CD4-positive, alpha-beta T cell treated with Interleukin-4 for 1 hour (primary cell): ENCODE data around the gene CADPS2.

Experiments
- DNase-seq, 2 donors: peaks; one replicate each; pipeline ENCODE4 v3.0.0-alpha.2; 2020 to 2022

CADPS2 gene

DNA sequence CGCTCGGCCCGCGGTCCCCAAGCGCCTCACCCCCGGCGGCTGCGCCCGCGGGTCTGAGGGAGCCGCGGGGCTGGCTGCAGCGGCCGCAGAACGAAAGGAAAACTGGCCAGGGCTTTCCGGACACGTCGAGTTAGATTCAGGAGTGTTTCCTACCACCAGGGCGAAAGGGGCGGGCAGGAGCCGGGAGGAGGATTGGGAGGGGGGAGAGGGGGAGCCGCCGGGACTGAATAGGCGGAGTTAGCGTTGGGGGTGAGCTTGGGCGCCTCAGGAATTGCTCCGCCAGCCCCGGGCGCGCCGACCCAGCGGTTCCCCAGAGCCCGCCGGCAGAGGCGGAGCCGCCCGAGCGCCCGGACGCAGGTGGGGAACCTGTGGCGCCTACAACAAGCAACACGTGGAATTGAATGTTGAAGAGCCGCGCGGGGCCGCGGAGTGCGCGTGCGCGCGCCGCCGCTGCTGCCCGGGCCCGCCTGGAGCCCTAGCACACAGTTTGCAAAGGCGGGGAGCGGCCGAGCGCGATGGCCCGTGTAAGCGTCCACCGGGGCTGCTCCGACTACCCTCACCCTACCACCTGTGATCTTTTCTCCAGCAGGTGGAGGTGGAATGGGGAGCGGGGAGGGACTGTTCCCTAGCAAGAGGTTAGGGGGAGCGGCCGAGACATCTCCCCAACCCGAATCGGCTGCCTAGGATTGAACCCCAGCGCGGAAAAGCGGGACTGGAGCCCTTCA lies at the start of gene CADPS2:
CADPS2 (minus strand) TSS at position 104 of the 725 bp plus-strand sequence. CDS start 123 bp downstream, outside the sequence.
- no peak for DNase-seq

DNA sequence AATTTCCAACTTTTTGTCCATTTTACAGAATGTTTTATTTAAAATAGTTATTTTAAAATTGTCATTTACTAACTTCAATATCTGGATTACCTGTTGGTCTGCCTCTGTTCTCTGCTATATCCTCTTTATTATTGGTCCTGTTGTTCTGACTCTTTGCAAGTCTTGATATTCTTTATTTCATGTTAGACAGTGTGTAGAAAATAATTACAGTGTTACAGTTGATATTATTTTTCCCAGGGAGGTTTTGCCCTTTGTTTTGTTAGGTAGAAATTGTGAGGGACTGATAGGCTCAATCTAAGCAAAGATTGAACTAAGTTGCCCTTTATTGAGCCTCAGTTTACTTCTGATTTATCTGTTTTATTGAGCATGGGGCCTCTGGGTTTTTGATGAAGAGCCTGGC lies 49.4 kb upstream of the CADPS2 start:
- DNase-seq, result no peak

DNA sequence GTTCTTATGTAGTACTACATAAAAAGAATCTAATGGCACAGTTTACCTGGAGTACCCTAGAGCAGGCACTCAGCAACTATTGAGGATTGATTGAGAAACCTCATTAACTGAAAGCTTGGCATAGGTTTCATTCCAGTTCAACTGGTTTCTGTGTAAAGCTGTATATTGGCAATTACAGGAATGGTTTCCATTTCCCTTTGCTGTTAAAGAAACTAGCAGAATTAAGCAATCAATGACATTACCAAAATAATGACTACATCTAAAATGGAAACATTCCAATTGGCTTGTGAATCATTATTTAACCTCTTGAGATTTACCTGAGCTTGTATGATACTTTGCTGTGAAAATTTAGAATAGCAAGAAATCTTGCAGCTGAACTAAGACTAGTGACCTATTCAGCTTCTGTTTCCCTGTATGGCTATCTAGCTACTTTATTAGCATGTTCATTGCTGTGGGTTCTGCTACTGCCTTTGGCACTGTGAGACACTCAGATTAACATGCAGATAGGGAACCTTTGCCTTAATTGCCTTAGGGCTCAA lies 33.5 kb upstream of the CADPS2 start:
- no peak for DNase-seq

DNA sequence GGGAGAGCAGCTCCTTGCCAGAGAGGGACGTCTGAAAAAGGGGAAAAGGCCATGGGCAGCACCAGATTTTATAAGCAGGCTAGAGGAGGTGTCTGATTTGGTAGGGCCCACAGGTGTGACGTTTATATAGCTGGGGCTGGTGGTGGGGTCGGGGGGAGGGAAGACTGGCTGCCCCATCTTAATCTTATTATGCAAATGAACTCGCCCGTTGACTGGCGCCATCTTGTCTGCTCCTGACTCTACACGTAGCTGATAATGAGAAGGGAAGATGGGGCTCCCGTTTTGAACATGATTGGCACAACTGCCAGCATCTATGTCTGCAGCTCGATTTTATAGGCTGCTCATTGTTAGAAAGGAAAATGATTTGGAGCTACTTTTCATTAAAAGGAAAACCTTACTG lies 28.6 kb upstream of the CADPS2 start:
- DNase-seq, result no peak

DNA sequence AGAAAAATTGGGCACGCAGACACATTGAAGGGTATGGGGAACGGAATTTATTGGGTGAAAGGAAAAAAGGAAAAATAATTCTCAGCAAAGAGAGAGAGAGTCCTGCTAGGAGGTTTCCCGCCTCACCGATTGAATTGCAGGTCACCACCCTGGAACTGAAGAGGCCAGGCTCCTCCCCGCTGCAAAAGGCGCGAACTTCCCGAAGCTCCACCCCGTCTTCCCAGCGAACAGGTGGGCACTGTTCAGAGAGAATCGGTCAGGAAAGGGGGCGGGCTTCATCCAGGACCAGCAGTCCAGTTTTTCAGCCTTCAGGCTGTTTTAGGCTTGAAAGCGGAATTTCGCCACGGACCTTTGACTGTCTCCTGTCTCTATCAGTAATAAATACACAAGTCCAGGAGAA lies 27.3 kb upstream of the CADPS2 start:
- DNase-seq, result no peak

DNA sequence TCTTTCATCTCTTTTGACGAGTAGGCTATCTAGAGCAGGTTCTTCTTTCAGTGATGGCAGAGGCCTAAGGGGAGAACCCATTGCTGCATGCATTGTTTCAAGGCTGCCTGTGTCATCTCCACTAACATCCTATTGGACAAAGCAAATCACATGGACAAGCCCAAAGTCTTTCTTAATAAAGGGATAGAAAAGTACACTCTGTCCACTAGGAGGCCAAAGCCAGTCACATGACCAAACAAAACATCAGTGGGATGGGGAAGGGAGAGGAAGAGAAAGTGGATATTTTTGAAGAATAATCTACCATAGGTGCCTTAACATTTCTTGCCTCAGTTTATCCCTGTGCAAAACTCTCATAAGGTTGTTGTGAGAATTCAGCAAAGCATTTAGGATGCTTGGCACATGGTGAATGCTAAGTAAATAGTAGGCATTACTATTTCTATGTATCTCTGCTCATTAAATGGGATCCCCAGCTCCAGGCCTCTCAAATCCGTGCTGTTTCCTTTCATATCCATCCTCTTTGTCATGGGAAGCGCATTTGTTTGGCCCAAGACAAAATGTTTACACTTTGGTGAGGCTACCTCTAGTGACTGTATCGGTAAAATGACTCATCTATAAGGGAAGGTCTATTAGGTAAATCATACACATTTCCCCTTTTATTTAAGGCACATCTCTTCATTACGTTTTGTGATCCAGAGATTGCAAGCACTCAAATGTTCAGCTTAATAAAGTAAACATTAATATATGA lies 16.7 kb upstream of the CADPS2 start:
- DNase-seq, result no peak

DNA sequence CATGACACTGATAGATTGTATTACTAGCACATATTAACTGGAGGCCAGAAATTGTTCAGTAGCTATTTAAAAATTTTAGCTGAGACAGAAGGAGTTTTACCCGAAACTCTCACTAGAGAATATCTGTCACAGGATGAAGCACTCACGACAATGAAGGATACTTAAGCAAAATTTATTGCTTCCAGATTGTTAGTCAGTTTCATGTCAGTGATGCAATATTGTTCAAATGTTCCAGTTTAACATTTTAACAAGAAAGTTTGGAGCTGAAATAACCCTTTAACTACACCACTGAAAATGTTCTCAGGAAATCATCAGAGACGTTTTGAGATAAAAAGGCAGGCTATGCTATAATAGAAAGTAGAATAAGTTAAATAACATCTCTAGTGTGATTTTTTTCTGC lies 15.0 kb upstream of the CADPS2 start:
- no peak for DNase-seq

DNA sequence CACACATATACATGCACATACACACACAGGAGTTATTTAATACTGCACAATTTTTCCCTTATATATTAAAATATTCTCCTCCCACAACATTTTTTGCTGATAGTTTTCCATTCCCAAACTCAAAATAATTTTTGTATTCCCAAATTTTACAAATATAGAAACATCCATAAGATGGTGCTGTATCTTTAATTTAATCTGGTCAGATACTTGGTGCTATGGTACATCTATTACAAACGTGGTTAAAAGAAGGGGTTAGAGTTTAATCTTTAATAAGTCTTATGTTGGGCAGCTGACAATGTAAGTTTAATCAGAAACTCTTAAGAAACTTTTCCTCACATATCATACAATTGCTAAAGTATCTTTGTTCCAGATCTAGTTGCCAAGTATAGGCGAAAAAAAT lies 10.2 kb upstream of the CADPS2 start:
- DNase-seq, result no peak

DNA sequence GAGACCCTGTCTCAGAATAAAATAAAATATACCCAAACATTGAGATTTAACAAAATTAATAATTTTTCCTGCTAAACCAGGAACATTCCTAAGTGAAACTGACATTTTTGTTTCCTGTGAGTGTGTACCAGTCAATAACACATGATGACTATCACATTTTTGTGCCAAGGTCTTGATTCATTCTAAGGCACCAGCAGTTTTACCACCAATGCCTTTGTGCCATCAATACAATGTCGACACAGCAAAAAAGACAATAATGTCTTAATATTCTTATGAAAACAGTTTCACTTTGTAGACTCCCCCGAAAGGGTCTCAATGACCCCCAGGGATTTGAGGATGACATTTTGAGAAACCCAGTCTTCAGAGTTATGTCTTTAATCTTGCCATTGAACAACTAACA lies 7.2 kb upstream of the CADPS2 start:
- DNase-seq, result no peak

DNA sequence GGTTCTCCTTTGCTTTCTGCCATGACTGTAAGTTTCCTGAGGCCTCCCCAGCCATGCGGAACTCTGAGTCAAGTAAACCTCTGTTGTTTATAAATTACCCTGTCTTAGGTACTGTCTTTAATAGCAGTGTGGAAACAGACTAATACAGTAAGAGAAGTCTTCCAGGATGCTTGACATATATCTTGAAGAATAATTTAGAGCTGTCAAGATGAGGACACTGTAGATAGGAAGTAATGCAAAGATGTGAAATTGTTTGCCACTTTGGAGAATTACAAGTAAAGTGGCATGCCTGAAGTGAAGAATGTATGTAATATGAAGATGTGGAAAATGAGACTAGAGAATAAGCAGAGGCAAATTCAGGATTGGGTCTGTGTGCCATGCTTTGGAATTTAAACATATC lies 2.9 kb upstream of the CADPS2 start:
- DNase-seq, result no peak

DNA sequence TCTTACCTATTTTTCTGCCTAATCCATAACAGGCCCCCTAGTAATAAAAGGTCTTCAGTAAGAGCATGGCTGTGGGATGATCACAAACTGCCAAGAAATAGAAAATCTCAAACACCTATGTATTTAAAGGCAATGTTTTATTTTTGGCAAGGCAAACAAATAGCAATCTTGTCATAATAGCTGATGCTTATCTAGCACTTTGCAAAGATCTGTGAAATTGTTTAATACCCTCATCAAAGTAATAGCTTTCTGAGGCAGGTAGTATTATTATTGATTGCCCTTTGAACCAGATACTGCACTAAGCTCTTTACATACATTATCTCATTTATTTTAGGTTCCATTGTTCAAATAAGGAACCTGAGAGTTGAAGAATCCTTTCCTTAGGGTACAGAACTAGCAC lies 1.6 kb upstream of the CADPS2 start:
- DNase-seq, result no peak

DNA sequence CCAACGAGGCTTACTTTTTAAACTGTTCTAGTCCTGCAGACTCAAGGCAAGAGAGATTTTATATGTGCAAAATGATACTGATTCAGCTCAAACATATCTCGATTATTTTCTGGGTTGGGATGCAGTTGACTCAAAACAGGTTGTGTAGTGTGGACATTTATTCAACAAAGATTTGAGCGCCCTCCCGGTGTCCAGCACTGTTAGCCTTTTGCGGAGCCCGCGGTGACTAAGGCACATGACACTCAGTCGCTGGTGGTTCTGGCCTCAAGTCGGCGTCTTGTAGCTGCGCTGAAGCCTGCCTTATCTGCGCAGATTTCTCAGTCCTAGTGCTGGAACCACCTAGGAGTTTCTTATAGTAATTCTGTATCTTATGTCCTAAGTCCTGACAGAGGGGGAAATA lies 938 bp upstream of the CADPS2 start:
- DNase-seq, result no peak

DNA sequence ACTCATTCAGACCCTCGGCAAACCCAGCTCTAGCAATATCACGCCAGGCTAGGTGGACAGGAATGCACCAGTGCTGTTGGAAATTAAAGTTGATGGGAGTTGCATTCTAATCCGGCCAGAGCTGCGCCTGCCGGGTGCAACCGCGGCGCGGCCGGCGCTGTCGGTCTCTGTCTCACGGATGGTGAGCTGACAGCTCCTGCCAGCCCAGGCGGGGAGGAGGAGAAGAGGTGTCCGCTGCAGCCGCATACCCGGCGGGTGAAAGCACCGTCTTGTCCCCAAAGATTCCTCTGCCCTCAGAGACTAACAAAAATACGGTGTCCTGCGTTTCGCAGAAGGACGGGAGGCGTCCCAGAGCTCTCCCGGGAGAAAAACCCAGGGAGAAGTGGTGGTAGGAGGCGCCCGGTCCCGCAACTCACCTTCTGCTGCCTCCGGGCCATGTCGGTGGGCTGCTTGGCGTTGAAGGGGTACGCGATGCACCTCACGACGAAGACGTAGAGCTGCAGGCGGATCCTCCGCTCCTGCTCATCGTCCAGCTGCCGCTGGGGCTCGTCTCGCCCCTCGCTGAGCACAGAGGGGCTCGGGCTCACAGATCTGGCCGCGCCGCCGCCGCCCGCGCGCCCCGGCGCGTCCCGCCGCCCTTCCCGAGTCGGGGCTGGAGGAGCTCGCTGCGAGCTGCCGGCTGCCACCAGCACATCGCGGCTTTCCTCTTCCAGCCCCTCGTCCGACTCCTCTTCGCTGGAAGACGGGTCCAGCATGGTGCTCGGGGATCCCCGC lies 490 bp downstream of the CADPS2 start:
- DNase-seq, result no peak

DNA sequence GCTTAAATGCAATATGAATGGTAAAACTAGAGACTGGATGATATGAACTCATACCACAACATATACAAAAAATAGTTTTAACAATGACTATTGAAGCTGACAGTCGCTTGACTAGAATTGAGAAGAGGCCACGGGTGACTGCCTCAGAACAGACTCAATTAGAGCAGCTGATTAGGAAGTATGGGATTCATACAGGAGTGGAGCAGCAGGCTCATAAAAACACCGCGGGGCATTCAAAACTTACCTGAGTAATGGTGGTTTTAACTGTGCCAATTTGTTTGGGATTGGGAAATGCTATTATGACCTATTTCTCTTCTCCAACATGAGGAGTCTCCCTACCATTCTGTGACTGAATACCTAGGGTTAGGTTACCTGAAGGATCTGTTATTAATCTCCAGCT lies 2.1 kb downstream of the CADPS2 start:
- DNase-seq, result no peak

DNA sequence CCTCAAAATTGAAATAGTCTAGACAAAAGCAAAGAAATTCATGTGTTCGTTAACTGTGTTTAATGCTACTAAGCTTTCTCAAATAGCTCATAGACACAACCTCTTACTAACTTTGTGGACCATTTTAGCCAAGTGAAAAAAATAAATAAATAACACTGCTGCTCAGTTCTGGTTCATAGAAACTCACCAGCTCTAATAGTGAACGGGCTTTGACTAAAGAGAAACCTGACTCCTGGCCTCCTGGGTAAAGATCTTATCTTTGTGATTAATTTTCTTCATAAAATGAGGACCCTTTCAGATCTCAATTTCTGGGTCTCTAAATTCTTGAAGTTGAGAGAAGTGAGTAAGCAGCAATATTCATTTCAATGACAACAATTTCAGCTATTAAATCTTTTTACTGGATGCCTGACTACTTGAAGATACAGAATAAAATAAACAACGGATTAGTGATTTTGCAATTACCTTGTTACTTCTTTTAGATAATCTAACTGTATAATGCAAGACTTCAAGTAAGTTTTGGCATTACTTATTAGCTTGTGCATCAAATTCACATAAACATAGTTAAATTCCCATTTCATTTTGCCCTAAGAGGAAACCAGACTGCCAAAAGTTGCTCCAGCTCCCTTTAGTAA lies 3.1 kb downstream of the CADPS2 start:
- DNase-seq, result no peak

DNA sequence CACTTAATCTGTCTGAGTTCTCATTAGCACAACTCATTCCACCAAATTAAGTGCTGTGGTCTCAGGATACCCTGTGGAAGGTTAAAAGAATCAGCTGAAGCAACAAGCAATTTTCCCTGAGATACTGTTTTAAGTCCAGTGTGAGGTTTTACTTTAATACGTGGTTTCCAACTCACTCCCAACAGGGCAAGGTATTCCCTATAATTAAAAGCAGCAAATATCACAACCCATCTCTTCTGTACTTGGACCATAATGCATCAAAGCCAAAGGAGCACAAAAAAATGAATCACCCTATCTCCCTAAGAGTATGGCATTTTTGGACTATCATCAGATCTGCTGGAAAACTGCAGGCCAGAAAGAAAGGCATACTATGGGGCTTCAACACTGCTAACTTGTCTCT lies 4.9 kb downstream of the CADPS2 start:
- DNase-seq, result no peak

DNA sequence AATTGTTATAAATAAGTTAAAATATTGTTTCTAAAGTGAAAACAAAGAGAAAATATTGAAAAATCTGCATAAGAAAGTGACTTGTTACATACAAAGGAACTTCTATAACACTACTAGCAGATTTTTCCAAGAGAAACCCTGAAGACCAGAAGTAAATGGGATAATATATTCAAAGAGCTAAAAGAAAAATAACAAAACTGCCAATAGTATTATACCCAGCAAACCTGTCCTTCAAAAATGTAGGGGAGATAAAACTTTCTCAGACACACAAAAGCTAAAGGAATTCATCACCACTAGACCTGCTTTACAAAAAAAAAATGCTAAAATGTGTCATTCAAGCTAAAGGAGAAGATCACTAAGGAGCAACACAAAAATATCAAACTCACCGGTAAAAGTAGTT lies 17.0 kb downstream of the CADPS2 start:
- DNase-seq, result no peak

DNA sequence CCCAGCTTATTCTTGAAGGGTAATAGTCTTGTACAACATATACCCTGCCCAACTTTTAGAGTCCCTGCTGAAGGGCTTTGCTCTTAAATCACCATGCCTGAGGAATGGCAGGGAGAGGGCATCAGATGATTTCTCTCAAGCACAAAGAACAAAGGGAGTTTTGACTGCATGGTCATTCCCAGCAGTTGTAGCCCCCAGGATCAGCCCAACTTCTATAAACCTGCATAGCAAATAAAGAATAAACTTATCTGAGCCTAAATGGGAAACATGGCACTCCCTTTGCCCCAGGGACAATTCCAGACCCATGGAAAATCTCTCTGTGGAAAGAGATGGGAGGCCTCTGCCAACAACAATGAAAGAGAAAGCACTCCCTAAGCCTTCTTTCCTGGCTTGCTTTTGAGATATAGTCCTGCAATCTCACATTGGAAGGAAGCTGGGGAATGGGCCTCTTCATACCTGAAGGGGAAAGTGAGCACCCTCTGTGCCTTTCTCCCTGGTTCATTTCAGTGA lies 18.7 kb downstream of the CADPS2 start:
- no peak for DNase-seq

DNA sequence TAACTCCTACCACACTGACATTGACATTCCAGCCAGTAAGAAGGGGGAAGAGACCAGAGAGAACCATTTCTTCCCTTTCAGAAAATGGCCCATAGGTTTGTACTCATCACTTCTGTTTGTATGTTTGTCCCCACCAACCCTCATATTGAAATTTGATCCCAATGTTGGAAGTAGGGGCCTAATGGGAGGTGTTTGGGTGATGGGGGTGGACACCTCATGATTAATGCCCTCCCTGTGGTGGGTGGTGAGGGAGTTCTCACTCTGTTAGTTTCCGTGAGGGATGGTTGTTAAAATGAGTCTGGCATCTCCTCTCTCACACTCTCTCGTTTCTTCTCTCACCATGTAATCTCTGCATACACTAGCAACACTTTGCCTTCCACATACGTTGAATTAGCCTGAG lies 21.4 kb downstream of the CADPS2 start:
- no peak for DNase-seq

DNA sequence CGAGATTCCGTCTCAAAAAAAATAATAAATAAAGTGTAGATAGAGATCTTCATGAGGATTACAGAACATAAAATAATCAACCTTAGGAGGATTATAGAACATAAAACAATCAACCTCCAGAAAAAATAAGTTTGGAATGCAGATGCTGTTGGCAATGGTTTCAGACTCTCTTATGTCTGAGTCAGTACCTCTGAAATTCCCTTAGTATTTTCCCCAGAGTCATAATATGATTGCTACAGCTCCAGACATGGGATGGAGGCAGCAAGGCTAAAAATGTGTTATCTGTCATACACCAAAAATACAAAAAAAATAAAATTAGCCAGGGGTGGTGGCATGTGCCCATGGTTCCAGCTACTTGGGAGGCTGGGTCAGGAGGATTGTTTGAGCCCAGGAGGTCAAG lies 22.2 kb downstream of the CADPS2 start:
- no peak for DNase-seq

DNA sequence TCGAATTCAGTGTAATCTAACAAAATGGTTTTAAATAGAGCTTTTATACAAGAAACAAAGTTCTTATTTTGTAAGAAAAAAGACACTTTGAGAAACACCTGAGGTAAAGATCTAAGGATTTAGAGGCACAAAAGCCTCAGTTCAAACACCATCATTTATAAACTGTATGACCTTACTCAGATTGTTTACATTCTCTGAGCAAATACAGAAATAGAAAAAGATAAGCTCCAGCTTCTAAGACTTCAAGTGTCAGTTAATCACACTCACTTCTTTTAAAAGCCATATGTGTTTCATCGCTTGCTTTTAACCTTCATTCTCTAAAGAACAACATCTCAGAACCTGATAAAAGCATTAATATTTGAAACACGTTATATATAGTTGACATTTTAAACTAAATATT lies 27.9 kb downstream of the CADPS2 start:
- DNase-seq, result no peak

DNA sequence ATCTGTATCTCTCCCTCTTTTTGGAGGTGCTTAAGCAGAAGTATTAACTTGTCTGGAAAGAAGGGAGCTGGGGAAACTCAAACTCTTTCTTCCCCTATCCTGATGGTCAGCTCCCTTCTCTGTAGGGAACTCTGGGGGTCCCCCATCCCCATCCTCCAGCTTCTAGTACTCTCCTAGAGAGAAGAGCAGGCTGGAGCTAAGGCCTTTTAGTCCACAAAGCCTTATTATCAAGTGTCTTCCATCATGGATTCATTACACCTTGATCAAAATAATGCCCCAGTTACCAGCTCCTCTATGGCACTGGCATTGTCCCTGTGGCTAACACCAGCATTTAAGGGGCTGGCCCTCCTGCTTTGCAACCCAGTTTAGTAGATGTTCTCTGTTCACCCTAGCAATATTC lies 35.7 kb downstream of the CADPS2 start:
- DNase-seq, result no peak

DNA sequence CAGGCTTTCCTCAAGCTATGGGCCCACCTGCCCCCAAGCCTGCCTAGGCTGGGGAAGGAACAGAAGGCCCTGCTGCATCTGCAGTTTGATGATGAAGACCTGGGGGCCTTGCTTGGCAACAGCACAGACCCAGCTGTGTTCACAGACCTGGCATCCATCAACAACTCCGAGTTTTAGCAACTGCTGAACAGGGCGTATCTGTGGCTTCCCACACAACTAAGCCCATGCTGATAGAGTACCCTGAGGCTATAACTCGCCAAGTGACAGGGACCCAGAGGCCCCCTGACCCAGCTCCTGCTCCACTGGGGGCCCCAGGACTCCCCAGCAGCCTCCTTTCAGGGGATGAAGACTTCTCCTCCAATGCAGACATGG lies 36.3 kb downstream of the CADPS2 start:
- no peak for DNase-seq
